HFF-Myc (cell line): ENCODE data around the gene PTPRK.

Experiments
- DNase-seq: peaks from one replicate; pipeline ENCODE4 v3.0.0-alpha.2; 2011; ENCODE audit warnings: low read depth; ENCODE audit errors: extremely low read depth
- H3K4me3 ChIP-seq: replicated peaks from 2 replicates; pipeline ENCODE4 v1.5.1; 2011; ENCODE audit warnings: low read depth, mild to moderate bottlenecking, control low read depth, low read length
- TF ChIP-seq, protein P1 (sequence below): IDR thresholded peaks from 2 replicates; pipeline ENCODE4 v1.5.1; 2012; ENCODE audit warnings: mild to moderate bottlenecking, low read depth, low read length, control low read depth; ENCODE audit errors: missing control alignments

PTPRK gene

DNA sequence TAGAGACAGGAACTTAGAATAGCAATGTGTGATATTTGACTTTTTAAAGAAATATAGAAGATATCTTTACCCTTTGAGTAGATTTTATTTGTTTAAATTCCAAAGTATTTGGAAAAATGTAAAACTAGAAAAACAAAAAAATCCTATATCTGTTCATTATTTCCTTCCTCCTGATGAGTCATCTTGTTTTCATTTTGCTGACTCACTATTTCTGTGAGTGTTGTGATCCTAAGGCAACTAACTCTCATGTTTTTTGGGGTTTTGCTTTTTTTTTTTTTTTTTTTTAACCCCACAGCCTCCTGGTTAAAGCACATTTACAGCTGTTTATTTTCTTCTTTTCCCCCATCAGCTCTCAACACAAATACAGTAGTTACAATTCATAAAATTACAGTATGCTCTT is 581.7 kb downstream of the PTPRK start:
- TF ChIP-seq, protein P1, sequence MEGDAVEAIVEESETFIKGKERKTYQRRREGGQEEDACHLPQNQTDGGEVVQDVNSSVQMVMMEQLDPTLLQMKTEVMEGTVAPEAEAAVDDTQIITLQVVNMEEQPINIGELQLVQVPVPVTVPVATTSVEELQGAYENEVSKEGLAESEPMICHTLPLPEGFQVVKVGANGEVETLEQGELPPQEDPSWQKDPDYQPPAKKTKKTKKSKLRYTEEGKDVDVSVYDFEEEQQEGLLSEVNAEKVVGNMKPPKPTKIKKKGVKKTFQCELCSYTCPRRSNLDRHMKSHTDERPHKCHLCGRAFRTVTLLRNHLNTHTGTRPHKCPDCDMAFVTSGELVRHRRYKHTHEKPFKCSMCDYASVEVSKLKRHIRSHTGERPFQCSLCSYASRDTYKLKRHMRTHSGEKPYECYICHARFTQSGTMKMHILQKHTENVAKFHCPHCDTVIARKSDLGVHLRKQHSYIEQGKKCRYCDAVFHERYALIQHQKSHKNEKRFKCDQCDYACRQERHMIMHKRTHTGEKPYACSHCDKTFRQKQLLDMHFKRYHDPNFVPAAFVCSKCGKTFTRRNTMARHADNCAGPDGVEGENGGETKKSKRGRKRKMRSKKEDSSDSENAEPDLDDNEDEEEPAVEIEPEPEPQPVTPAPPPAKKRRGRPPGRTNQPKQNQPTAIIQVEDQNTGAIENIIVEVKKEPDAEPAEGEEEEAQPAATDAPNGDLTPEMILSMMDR = no peak
- no peak overlapping the region for H3K4me3 ChIP-seq
- peak; percentile 36 for DNase-seq

DNA sequence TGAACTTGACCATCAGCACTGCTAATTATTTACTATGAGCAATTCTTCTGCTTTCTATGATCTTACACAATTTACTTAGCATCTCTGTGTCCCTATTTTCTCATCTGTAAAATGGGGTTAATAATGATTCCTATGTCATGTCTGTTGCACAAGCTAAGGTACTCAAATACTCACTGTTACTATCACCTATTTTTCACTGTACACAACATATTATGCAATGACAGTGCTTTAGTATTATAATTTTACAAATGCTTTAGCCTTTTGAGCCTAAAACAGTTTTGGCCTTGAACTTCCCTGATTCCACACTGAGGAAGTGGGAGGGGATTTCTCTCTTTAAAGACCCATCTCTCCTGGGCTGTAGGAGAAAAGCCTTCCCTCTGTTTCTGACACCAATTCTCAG is 582.7 kb downstream of the PTPRK start:
- no peak overlapping the region for H3K4me3 ChIP-seq
- no peak for DNase-seq
- TF ChIP-seq, protein P1 = no peak

DNA sequence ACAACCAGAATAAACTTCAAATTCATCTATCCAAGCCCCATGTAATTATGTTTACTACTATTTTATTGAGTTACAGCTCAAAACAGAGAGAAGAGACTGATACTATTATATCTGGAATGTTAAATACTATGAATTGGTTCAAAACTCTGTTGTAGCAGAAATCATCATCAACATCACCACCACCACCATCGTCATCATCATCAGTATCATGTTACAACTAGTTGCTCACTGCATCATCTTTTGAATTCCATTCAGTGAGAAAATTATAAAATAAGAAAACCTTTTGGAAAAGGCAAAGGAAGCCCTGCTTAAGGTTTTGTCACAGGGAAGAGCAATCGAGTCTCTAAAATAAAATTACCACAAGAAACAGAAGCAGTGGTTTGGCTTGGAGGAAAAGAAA is 583.3 kb downstream of the PTPRK start:
- TF ChIP-seq, protein P1 = no peak
- DNase-seq = no peak

DNA sequence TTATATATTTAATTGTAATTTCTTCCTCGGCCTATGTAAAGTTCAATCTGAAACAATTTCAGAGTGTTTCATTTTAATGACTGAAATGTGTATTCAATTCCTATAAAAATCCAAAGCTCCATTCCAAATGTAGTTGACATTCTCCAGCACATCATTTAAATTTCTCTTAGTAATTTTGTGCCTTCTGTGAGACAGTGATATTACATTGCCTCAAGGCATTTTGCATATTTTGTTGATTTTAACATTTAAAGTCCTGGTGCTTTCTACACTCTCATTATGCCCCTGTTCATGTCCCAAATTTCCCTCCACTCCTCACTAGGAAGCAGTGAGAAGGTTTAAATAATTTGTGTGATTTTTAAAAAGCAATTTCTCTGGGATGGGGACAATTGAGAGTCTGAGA is 585.4 kb downstream of the PTPRK start:
- DNase-seq = no peak
- TF ChIP-seq, protein P1 = no peak
- no peak overlapping the region for H3K4me3 ChIP-seq

More for the DNA sequence above, 583.3 kb downstream of the PTPRK start:
- no peak overlapping the region for H3K4me3 ChIP-seq

DNA sequence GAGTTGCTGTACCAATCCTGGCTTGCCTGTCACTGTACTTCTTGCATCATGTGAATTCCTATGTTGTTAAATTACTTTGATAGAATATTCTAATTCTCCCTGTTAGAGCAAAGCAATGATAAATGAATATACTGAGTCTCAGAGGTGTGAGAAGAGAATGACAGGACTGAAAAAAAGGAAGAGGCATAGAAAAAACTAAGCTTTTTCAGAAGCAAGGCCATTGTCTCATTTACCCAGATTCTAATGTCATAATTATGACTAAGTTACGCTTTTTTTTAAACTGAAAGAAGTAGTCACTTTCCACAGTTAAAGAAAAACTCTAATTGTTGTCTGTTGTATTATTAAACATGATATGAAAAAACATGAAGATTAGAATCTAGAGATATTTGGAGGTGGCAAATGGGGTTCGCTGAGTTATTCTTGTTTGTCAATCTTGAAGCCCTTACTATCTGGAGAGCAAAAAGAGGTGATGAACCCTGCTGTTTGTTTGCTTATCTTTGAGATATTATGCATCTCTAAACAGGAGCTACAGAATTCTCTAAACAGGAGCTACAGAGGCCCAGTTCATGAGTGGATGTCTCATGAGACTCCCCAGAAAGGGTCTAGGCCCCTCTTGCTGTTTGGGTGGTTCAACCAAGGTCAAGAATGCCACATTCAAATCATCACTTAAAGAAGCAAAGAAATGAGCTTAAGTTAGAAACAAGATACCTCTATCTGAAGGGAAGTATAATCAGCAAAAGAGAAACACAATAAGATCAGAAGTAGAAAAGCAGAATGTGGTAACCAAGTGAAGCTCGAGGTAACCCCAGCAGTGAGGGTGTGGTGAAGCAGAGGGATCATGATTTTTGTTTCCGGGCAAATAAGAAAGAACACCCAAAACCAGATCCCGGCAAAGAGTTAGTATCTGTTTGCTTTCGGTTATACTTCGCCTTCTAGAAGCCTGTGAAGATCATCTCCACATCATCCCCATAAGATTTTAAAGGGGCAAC is 586.3 kb downstream of the PTPRK start:
- H3K4me3 ChIP-seq = no peak overlapping the region
- TF ChIP-seq, protein P1 = no peak
- no peak for DNase-seq

DNA sequence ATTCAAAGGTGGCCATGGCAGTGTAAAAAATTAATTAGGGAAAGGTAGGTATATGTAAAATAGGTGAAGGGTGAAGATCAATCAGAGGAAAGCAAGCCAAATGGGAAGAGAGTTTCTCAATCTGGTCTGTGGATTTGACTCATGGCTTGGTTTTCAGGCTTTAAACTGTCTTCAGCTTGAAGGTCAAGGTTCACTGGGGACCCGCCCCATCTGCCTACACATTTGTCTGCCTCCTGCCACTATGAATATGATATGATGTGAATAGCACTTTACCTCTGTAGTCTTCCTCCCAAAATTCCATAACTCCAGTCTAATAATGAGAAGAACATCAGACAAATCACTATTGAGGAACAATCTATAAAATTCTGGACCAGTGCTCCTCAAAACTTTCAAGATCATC is 587.3 kb downstream of the PTPRK start:
- DNase-seq = no peak
- TF ChIP-seq, protein P1 = no peak
- H3K4me3 ChIP-seq = no peak overlapping the region
